PC-3 (cell line): ENCODE data around the gene SLC35F1. TPM values are rescaled to one million over a fixed set of nuclear protein-coding genes. Genes with fewer than 3 reads are reported as not detected.

Experiments
- ATAC-seq: fragments of 200-7000 bp; cut with Tn5 transposase; 2 replicates; pipeline ENCODE4 v1.9.1; 2020; ENCODE audit warnings: mild to moderate bottlenecking, moderate library complexity
- BruUV-seq: library from RNA; stranded (reverse); fragments of 400-500 nt; replicated peaks from 2 replicates; lab custom pipeline; 2021; lab: Mats Ljungman, UMichigan
- CTCF ChIA-PET: fragments of 300-600 bp; sonication (Branson Sonifier 250); formaldehyde crosslinking; loops from one replicate; lab custom pipeline; 2022; ENCODE audit warnings: antibody characterized with exemption; lab: Charles Lee
- POLR2A ChIA-PET: fragments of 300-600 bp; sonication (Branson Sonifier 250); formaldehyde crosslinking; loops from one replicate; lab custom pipeline; 2022; ENCODE audit warnings: antibody characterized with exemption; ENCODE audit not compliant: unreplicated experiment; lab: Charles Lee
- DNase-seq: peaks from one replicate; pipeline ENCODE4 v3.0.0-alpha.2; 2015
- H2AFZ ChIP-seq: fragments of 300-600 bp; sonication (generic); 2 replicates; pipeline ENCODE4 v1.6.0; 2016; ENCODE audit warnings: antibody characterized with exemption, low read length
- H3F3A ChIP-seq: fragments of 300-600 bp; sonication (generic); one replicate; pipeline ENCODE4 v1.6.0; 2017; ENCODE audit warnings: antibody characterized with exemption, low read length, control low read depth, mild to moderate bottlenecking; ENCODE audit not compliant: unreplicated experiment
- H3K27ac ChIP-seq: fragments of 300-600 bp; sonication (generic); 2 replicates; pipeline ENCODE4 v1.5.1; 2016; ENCODE audit warnings: mild to moderate bottlenecking, low read length
- H3K27me3 ChIP-seq: fragments of 300-600 bp; sonication (generic); 2 replicates; pipeline ENCODE4 v1.6.1; 2016; ENCODE audit warnings: low read length, mixed read lengths
- H3K36me3 ChIP-seq: fragments of 300-600 bp; sonication (generic); 2 replicates; pipeline ENCODE4 v1.6.1; 2016; ENCODE audit warnings: low read depth, mixed run types, low read length, mixed read lengths
- H3K4me1 ChIP-seq: fragments of 300-600 bp; sonication (generic); 2 replicates; pipeline ENCODE4 v1.5.1; 2016; ENCODE audit warnings: low read length; ENCODE audit not compliant: insufficient read depth
- H3K4me2 ChIP-seq: fragments of 300-600 bp; sonication (generic); 2 replicates; pipeline ENCODE4 v1.6.0; 2016; ENCODE audit warnings: low read length
- H3K4me3 ChIP-seq: fragments of 300-600 bp; sonication (generic); 2 replicates; pipeline ENCODE4 v1.5.1; 2016; ENCODE audit warnings: mild to moderate bottlenecking, low read length, mixed read lengths
- H3K79me2 ChIP-seq: fragments of 300-600 bp; sonication (generic); 2 replicates; pipeline ENCODE4 v1.6.1; 2017; ENCODE audit warnings: low read length, mixed read lengths
- H3K9ac ChIP-seq: fragments of 300-600 bp; sonication (generic); 2 replicates; pipeline ENCODE4 v1.6.0; 2016; ENCODE audit warnings: mild to moderate bottlenecking, low read length
- H3K9me2 ChIP-seq: fragments of 300-600 bp; sonication (generic); replicated peaks from 2 replicates; pipeline ENCODE4 v1.6.1; 2016; ENCODE audit warnings: mixed run types, low read length, mixed read lengths
- H3K9me3 ChIP-seq: fragments of 300-600 bp; sonication (generic); 2 replicates; pipeline ENCODE4 v1.6.1; 2016; ENCODE audit warnings: low read length, mixed read lengths
- H4K20me1 ChIP-seq: fragments of 300-600 bp; sonication (generic); 2 replicates; pipeline ENCODE4 v1.6.1; 2016; ENCODE audit warnings: low read length, mixed read lengths
- CTCF ChIP-seq: fragments of 300-600 bp; sonication (generic); conservative IDR thresholded peaks from 2 replicates; pipeline ENCODE4 v1.5.1; 2017; ENCODE audit warnings: antibody characterized with exemption, low read depth, mild to moderate bottlenecking, low read length
- EZH2 ChIP-seq: fragments of 300-600 bp; sonication (generic); IDR thresholded peaks from one replicate; pipeline ENCODE4 v1.6.1; 2017; ENCODE audit warnings: antibody characterized with exemption, mild to moderate bottlenecking, low read length; ENCODE audit not compliant: unreplicated experiment
- EZH2phosphoT487 ChIP-seq: fragments of 300-600 bp; sonication (generic); IDR thresholded peaks from 2 replicates; pipeline ENCODE4 v1.6.1; 2018; ENCODE audit warnings: mild to moderate bottlenecking, antibody characterized with exemption, low read length, borderline replicate concordance
- intact Hi-C: fragments of 100-400 bp; cut with micrococcal nuclease; formaldehyde crosslinking; loops from 2 replicates; pipeline ENCODE4 v1.9.0; 2023
- total RNA-seq: library from RNA; depleted of rRNA; stranded (reverse); fragments of >200 nt; gene quantifications from 2 replicates; pipeline ENCODE4 v1.2.3, GENCODE V29; 2014

SLC35F1 gene
- total RNA-seq, 1 experiment from 2014 or later, result not detected

GRCh38 chr6:117866561-117866960 lies 40.5 kb upstream of the SLC35F1 start:
- no peak for ATAC-seq
- H3K36me3 ChIP-seq, result no peaks in the 10 kb centered on the region
- BruUV-seq, result no TSS peak
- peaks cover 5% of the 10 kb centered on the region; the same call in 1 of the 2 replicates for H3K27me3 ChIP-seq
- DNase-seq, result no peak
- CTCF ChIA-PET, result no interaction called here
- POLR2A ChIA-PET, result no interaction called here
- intact Hi-C loops, result no loop called here
- no peak overlapping the region for H3K27ac ChIP-seq
- H3K4me2 ChIP-seq, result no peak overlapping the region
- H3K4me3 ChIP-seq, result no peak overlapping the region
- H3K4me1 ChIP-seq, result no peaks in the 10 kb centered on the region
- no peak for TF ChIP-seq CTCF
- TF ChIP-seq EZH2phosphoT487, result no peak
- no peak for TF ChIP-seq EZH2
- H3F3A ChIP-seq, result no peaks in the 10 kb centered on the region
- H2AFZ ChIP-seq, result no peak overlapping the region
- H3K79me2 ChIP-seq, result no peaks in the 10 kb centered on the region
- H3K9me2 ChIP-seq, result no peaks in the 10 kb centered on the region
- H4K20me1 ChIP-seq, result no peaks in the 10 kb centered on the region
- H3K9me3 ChIP-seq, result no peaks in the 10 kb centered on the region
- no peak overlapping the region for H3K9ac ChIP-seq

DNA sequence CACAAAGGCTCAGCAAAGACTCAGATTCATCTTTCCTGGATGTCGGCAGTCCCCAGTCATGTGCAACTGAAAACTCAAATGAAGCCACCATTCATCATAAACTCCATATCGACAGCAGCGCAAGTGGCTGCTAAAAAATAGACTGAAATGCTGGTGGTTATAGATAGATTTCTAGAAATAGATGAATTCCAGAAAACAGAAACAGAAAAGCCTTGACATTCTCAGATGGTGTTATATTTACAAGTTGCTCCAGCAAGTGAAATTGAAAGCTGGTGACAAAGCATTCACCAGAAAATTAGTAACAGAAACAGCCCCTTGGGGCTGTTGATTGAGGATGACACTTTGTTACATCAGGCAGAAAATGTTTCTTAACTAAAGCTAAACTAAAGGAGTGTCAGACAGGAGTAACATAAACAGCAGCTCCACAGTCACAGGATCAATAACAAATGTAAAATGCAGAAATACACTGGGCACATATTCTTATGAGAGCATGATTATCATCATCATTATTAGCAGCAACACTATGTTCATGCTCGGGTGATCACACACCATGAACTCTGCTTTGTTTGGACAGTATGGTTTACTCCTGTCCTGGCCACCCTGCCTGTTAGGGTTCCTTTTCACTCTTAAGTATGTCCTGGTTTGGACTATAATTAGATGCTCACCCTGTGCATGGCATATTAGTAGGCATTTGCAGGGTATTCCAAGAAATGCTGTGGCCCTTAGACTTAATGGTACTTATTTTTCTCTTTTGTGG lies 36.4 kb upstream of the SLC35F1 start:
- CTCF ChIA-PET, result no interaction called here
- no peaks in the 10 kb centered on the region for H3K9me2 ChIP-seq
- no peaks in the 10 kb centered on the region for H3F3A ChIP-seq
- H3K4me2 ChIP-seq, result no peak overlapping the region
- intact Hi-C loops, result no loop called here
- POLR2A ChIA-PET, result no interaction called here
- peaks cover 5% of the 10 kb centered on the region; the same call in 1 of the 2 replicates for H3K27me3 ChIP-seq
- no peak overlapping the region for H3K27ac ChIP-seq
- no peaks in the 10 kb centered on the region for H3K9me3 ChIP-seq
- no peak overlapping the region for H2AFZ ChIP-seq
- no peaks in the 10 kb centered on the region for H3K79me2 ChIP-seq
- no peaks in the 10 kb centered on the region for H4K20me1 ChIP-seq
- BruUV-seq, result no TSS peak
- ATAC-seq (no peak), DNase-seq (no peak)
- H3K4me3 ChIP-seq, result no peak overlapping the region
- TF ChIP-seq CTCF (no peak), EZH2phosphoT487 (no peak), EZH2 (no peak)
- no peak overlapping the region for H3K9ac ChIP-seq
- no peaks in the 10 kb centered on the region for H3K36me3 ChIP-seq
- no peaks in the 10 kb centered on the region for H3K4me1 ChIP-seq

DNA sequence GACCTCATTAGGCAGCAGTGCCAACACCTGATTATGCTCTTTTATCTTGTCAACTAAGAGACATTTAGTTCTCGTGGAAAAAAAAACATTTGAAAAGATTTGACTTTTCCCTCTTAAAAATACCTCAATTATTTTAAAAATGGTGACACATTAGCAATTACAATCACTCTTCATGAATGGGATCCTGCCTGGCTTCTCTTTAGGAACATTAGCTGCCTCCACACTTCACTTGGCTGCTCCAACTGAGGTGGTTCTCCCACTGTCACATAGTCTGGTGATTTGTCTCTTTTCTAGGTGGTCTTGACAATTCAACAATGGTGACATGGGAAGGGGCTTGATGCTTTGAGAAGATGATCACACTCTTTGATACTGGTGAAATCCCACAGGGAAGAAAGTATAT lies 26.2 kb upstream of the SLC35F1 start:
- intact Hi-C loops, result no loop called here

More for the DNA sequence above, 26.2 kb upstream of the SLC35F1 start:
- H3K36me3 ChIP-seq, result no peaks in the 10 kb centered on the region
- POLR2A ChIA-PET, result no interaction called here
- H3K9me2 ChIP-seq, result no peaks in the 10 kb centered on the region
- no peaks in the 10 kb centered on the region for H3F3A ChIP-seq
- DNase-seq (no peak), ATAC-seq (no peak)
- no peak overlapping the region for H3K27ac ChIP-seq
- H3K9ac ChIP-seq, result no peak overlapping the region
- no peaks in the 10 kb centered on the region for H3K27me3 ChIP-seq
- H3K4me3 ChIP-seq, result no peak overlapping the region
- CTCF ChIA-PET, result no interaction called here
- H4K20me1 ChIP-seq, result no peaks in the 10 kb centered on the region
- no TSS peak for BruUV-seq
- H3K79me2 ChIP-seq, result no peaks in the 10 kb centered on the region
- no peaks in the 10 kb centered on the region for H3K9me3 ChIP-seq
- H3K4me2 ChIP-seq, result no peak overlapping the region
- no peak overlapping the region for H2AFZ ChIP-seq
- H3K4me1 ChIP-seq, result no peaks in the 10 kb centered on the region
- TF ChIP-seq EZH2 (no peak), EZH2phosphoT487 (no peak), CTCF (no peak)
